Measurements from ENCODE around the gene HTR5A.
"Not testable (repeated sequence)": the region's sequence is repeated elsewhere in the genome, so short reads cannot be mapped to it uniquely, and the experiment has no call there.

The HTR5A gene

GRCh38 chr7:155032978-155033377 lies 37.1 kb upstream of the HTR5A start:
- ATAC-seq, result no peak
- TF ChIP-seq TCF4 (CRISPR knock-in tag; IDR thresholded peaks at IDR 0.05; ENCODE audit: borderline replicate concordance), result no peak
- no peak for TF ChIP-seq CREB5 (CRISPR knock-in tag; IDR thresholded peaks at IDR 0.05; ENCODE audit: low read depth)
- TF ChIP-seq SNAI2 (CRISPR knock-in tag; IDR thresholded peaks at IDR 0.05), result no peak
- TF ChIP-seq ZNF565 (CRISPR knock-in tag; conservative IDR thresholded peaks at IDR 0.05; ENCODE audit: low read depth), result no peak
- no peak for TF ChIP-seq ISL1 (CRISPR knock-in tag; IDR thresholded peaks at IDR 0.05)
- no peak for TF ChIP-seq GLIS3 (CRISPR knock-in tag; IDR thresholded peaks at IDR 0.05)
- no peak for TF ChIP-seq TOX (CRISPR knock-in tag; IDR thresholded peaks at IDR 0.05; ENCODE audit: borderline replicate concordance)
- TF ChIP-seq ZFP30 (CRISPR knock-in tag; IDR thresholded peaks at IDR 0.05), result no peak
- TF ChIP-seq PATZ1 (CRISPR knock-in tag; IDR thresholded peaks at IDR 0.05; ENCODE audit: borderline replicate concordance), result no peak
- TF ChIP-seq ZC3H10 (CRISPR knock-in tag; IDR thresholded peaks at IDR 0.05), result no peak
- TF ChIP-seq POU6F1 (CRISPR knock-in tag; IDR thresholded peaks at IDR 0.05; ENCODE audit: borderline replicate concordance, low read depth), result no peak

- not testable (repeated sequence) for ATAC-seq
Measured at GRCh38 chr7:155034495-155034894, 35.6 kb upstream of the HTR5A start.

GRCh38 chr7:155038335-155038734 lies 31.8 kb upstream of the HTR5A start:
- TF ChIP-seq RARB (CRISPR knock-in tag; IDR thresholded peaks at IDR 0.05) (no peak), ZNF70 (CRISPR knock-in tag; IDR thresholded peaks at IDR 0.05) (no peak), ISL1 (CRISPR knock-in tag; IDR thresholded peaks at IDR 0.05) (no peak), ZNF8 (CRISPR knock-in tag; IDR thresholded peaks at IDR 0.05) (no peak), ESRRG (CRISPR knock-in tag; IDR thresholded peaks at IDR 0.05) (no peak), POU6F1 (CRISPR knock-in tag; IDR thresholded peaks at IDR 0.05; ENCODE audit: borderline replicate concordance, low read depth) (no peak), ZFP30 (CRISPR knock-in tag; IDR thresholded peaks at IDR 0.05) (no peak)
- ATAC-seq, result no peak

GRCh38 chr7:155043756-155044155 lies 26.4 kb upstream of the HTR5A start:
- TF ChIP-seq ZFP3 (CRISPR knock-in tag; IDR thresholded peaks at IDR 0.05) (no peak), ISL1 (CRISPR knock-in tag; IDR thresholded peaks at IDR 0.05) (no peak), CSDC2 (CRISPR knock-in tag; IDR thresholded peaks at IDR 0.05) (no peak), ZNF70 (CRISPR knock-in tag; IDR thresholded peaks at IDR 0.05) (no peak), PPARA (CRISPR knock-in tag; IDR thresholded peaks at IDR 0.05; ENCODE audit: borderline replicate concordance) (no peak), TCF4 (CRISPR knock-in tag; IDR thresholded peaks at IDR 0.05; ENCODE audit: borderline replicate concordance) (no peak), ARNTL (CRISPR knock-in tag; IDR thresholded peaks at IDR 0.05; ENCODE audit: borderline replicate concordance, low read depth) (no peak), ESRRG (CRISPR knock-in tag; IDR thresholded peaks at IDR 0.05) (no peak), BACH2 (CRISPR knock-in tag; IDR thresholded peaks at IDR 0.05; ENCODE audit: borderline replicate concordance) (no peak), ZFP30 (CRISPR knock-in tag; IDR thresholded peaks at IDR 0.05) (no peak), ZNF565 (CRISPR knock-in tag; conservative IDR thresholded peaks at IDR 0.05; ENCODE audit: low read depth) (no peak), SNAI2 (CRISPR knock-in tag; IDR thresholded peaks at IDR 0.05) (no peak), CREB5 (CRISPR knock-in tag; IDR thresholded peaks at IDR 0.05; ENCODE audit: low read depth) (no peak), GLIS3 (CRISPR knock-in tag; IDR thresholded peaks at IDR 0.05) (no peak), TOX (CRISPR knock-in tag; IDR thresholded peaks at IDR 0.05; ENCODE audit: borderline replicate concordance) (no peak), ZC3H10 (CRISPR knock-in tag; IDR thresholded peaks at IDR 0.05) (no peak), CSRNP3 (CRISPR knock-in tag; IDR thresholded peaks at IDR 0.05) (no peak), POU6F1 (CRISPR knock-in tag; IDR thresholded peaks at IDR 0.05; ENCODE audit: borderline replicate concordance, low read depth) (no peak)
- no peak for ATAC-seq

All from SK-N-SH treated with all-trans-retinoic acid at 6 μM for 48 hours (cell line).